ENCODE measurements around the gene THNSL1.

DNA sequence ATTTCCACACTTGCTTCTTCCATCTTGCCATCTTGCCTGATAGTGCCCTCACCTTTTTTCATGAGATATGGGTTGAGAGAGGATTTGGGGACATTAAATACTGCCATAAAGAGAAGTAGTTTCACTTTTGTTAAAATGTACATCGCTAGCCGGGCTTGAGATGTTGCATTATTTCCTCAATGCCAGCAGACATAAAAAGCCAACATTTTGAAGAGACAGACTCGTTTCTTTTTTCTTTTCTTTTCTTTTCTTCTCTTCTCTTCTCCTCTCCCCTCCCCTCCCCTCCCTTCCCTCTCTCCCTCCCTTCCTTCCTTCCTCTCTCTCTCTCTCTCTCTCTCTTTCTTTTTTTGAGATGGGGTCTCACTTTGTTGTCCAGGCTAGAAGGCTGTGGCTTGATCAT, 18.4 kb upstream of the THNSL1 start:
- TF ChIP-seq KDM5A (IDR thresholded peaks at IDR 0.05; ENCODE audit: low read length) (no peak), ATF2 (IDR thresholded peaks at IDR 0.05; ENCODE audit: low read length) (no peak), EP300 (IDR thresholded peaks at IDR 0.05; ENCODE audit: borderline replicate concordance in 1 of 2, low read depth in 2 of 2, low read length in 2 of 2) (no peak), HDAC6 (IDR thresholded peaks at IDR 0.05; ENCODE audit: low read depth, low read length) (no peak), POLR2A (IDR thresholded peaks at IDR 0.05; ENCODE audit: control extremely low read depth in 1 of 2, low read depth in 2 of 2, low read length in 2 of 2) (no peak), BRCA1 (IDR thresholded peaks at IDR 0.05; ENCODE audit: low read depth, low read length) (no peak), RFX5 (IDR thresholded peaks at IDR 0.05; ENCODE audit: borderline replicate concordance, low read depth, low read length) (no peak), TAF1 (IDR thresholded peaks at IDR 0.05; ENCODE audit: low read depth, low read length) (no peak)
- TF ChIP-seq, protein P1, sequence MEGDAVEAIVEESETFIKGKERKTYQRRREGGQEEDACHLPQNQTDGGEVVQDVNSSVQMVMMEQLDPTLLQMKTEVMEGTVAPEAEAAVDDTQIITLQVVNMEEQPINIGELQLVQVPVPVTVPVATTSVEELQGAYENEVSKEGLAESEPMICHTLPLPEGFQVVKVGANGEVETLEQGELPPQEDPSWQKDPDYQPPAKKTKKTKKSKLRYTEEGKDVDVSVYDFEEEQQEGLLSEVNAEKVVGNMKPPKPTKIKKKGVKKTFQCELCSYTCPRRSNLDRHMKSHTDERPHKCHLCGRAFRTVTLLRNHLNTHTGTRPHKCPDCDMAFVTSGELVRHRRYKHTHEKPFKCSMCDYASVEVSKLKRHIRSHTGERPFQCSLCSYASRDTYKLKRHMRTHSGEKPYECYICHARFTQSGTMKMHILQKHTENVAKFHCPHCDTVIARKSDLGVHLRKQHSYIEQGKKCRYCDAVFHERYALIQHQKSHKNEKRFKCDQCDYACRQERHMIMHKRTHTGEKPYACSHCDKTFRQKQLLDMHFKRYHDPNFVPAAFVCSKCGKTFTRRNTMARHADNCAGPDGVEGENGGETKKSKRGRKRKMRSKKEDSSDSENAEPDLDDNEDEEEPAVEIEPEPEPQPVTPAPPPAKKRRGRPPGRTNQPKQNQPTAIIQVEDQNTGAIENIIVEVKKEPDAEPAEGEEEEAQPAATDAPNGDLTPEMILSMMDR (IDR thresholded peaks at IDR 0.05; ENCODE audit: control extremely low read depth in 1 of 3, insufficient read depth in 1 of 3, low read depth in 1 of 3, low read length in 3 of 3), result no peak
- TF ChIP-seq, protein P2, sequence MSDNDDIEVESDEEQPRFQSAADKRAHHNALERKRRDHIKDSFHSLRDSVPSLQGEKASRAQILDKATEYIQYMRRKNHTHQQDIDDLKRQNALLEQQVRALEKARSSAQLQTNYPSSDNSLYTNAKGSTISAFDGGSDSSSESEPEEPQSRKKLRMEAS (IDR thresholded peaks at IDR 0.05), result no peak
